ENCODE data around the gene RPS5. TPM values are rescaled to one million over a fixed set of nuclear protein-coding genes. Genes with fewer than 3 reads are reported as not detected.
A peak's percentile ranks its signal among the peaks of the same experiment; 100 is the strongest.

RPS5 gene
- total and polyA plus RNA-seq, 7 donors = 513 to 2,384 (median 839) TPM

DNA sequence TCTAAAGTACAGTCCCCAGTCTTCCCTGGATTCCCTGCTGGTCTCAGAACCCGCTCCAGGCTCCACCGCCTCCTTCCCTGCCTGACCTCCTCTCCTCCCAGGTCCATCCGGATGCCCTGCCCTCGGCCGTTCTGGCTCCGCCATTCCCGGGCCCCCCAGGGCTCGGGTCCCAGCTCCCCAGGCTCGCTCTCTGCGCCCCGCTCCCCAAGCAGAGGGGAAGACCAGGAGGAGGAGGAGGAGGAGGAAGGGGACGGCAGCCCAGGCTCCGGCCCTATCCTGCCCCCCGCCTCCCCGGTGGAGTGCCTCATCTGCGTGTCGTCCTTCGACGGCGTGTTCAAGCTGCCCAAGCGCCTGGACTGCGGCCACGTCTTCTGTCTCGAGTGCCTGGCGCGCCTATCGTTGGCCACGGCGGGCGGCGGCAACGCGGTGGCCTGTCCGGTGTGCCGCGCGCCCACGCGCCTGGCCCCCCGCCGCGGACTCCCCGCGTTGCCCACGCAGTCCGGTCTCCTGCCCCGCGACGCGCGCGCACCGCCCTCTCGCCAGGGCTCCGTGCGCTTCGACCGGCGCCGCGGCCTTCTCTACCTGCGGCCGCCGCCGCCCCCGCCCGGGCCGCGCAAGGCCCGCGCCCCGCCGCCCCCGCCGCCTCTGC, 9.0 kb downstream of the RPS5 start:
- 3 to 5% (median 4%) methylated on average over 44 to 75 of the region's 75 CpGs for WGBS, 3 donors
- Histone ChIP-seq H3K36me3 (ENCODE audit: insufficient read depth in 1 of 2, low read depth in 1 of 2) (peaks cover 7 to 38% of the 10 kb centered on the region in 2 donors), H3K9me3 (no peaks in the 10 kb centered on the region), H3K27me3 (ENCODE audit: insufficient read depth in 3 of 3, low read length in 2 of 3) (peaks cover 0 to 13% (median 8%) of the 10 kb centered on the region in 3 donors), H3K27ac (no peak overlapping the region), H3K4me1 (peaks cover 8% of the 10 kb centered on the region), H3K4me3 (peak overlapping the region; percentile 34)
- DNase-seq (no peak), ATAC-seq (peak in 3 of 4 donors; percentile 3 to 16 (median 7))
- TF ChIP-seq, protein P1, sequence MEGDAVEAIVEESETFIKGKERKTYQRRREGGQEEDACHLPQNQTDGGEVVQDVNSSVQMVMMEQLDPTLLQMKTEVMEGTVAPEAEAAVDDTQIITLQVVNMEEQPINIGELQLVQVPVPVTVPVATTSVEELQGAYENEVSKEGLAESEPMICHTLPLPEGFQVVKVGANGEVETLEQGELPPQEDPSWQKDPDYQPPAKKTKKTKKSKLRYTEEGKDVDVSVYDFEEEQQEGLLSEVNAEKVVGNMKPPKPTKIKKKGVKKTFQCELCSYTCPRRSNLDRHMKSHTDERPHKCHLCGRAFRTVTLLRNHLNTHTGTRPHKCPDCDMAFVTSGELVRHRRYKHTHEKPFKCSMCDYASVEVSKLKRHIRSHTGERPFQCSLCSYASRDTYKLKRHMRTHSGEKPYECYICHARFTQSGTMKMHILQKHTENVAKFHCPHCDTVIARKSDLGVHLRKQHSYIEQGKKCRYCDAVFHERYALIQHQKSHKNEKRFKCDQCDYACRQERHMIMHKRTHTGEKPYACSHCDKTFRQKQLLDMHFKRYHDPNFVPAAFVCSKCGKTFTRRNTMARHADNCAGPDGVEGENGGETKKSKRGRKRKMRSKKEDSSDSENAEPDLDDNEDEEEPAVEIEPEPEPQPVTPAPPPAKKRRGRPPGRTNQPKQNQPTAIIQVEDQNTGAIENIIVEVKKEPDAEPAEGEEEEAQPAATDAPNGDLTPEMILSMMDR (IDR thresholded peaks at IDR 0.05) = no peak
- intact Hi-C loops (cut with DNase I) = no loop called here

DNA sequence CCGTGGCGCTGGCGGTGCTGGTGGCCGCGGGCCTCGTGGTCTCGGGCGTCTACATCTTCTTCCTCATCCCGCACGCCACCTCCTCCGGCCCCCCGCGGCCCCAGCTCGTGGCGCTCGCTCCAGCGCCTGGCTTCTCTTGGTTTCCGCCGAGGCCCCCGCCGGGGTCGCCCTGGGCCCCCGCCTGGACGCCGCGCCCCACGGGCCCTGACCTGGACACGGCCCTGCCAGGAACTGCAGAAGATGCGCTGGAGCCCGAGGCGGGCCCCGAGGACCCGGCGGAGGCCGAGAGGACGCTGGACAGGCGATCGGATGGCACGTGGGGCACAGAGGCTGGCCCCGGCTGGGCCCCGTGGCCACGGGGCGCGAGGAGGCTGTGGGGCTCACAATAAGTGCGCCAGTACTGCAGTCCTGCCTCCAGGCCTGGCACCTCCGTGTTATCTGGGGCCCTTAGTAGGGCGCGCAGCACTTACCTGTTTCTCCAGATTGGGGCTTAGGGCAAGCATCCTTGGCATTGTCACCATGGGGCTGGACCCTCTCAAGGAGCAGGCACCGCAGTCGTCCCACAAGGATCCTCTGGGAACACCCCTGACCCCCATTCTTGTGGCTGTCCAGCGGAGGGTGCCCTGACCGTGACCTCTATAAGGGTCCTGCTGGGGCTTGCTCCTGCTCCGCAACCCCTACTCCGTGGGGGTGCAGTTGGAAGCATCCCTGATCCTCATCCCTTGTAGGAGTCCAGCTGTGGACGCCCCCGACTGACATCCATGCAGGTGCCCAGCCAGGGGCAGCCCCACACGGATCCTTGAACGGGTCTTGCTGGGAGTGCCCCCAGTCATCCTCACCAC, 9.8 kb downstream of the RPS5 start:
- 27 to 36% (median 36%) methylated on average over 40 to 58 of the region's 58 CpGs for WGBS, 3 donors
- Histone ChIP-seq H3K27ac (no peak overlapping the region), H3K4me3 (no peak overlapping the region), H3K36me3 (ENCODE audit: insufficient read depth in 1 of 2, low read depth in 1 of 2) (peaks cover 7 to 30% of the 10 kb centered on the region in 2 donors), H3K4me1 (peaks cover 8% of the 10 kb centered on the region), H3K27me3 (ENCODE audit: insufficient read depth in 3 of 3, low read length in 2 of 3) (peaks cover 0 to 13% (median 8%) of the 10 kb centered on the region in 3 donors), H3K9me3 (no peaks in the 10 kb centered on the region)
- intact Hi-C loops (cut with DNase I) = no loop called here
- no peak for ATAC-seq
- no peak for DNase-seq
- TF ChIP-seq, protein P1 (IDR thresholded peaks at IDR 0.05) = no peak

DNA sequence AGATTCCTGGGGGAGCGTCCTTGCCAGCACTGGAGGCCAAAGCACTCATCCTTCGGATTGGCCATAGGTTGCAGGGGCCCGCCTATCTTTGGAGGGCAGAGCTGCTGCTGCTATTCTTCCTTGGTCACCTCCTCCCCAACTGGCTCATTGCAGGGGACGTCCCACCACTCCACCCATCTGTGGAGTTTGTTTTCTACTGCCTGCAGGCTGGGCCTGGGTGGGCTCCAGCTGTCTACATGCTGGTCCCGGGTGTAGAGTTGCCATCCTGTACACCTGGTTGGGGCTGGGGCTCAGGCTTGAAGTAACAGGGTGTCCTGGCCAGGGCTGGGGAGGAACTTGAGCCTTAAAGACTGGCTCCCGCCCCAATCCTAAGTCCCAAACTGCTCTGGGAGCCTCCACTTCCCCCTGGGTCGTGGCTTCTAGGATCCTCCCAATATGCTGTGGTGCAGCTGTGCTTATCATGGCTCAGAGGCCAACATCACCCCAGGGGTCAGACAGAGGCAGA, 10.5 kb downstream of the RPS5 start:
- H3K9me3 ChIP-seq = no peaks in the 10 kb centered on the region
- ATAC-seq = no peak
- no peak overlapping the region for H3K4me3 ChIP-seq
- TF ChIP-seq, protein P1 (IDR thresholded peaks at IDR 0.05) = no peak
- DNase-seq = no peak
- H3K27ac ChIP-seq = no peak overlapping the region
- H3K36me3 ChIP-seq (ENCODE audit: insufficient read depth in 1 of 2, low read depth in 1 of 2) = peaks cover 7 to 26% of the 10 kb centered on the region in 2 donors
- peaks cover 0 to 13% (median 8%) of the 10 kb centered on the region in 3 donors for H3K27me3 ChIP-seq (ENCODE audit: insufficient read depth in 3 of 3, low read length in 2 of 3)
- H3K4me1 ChIP-seq = peaks cover 8% of the 10 kb centered on the region
- WGBS, 3 donors = 49 to 54% (median 52%) methylated on average over 7 of the region's 7 CpGs
- intact Hi-C loops (cut with DNase I) = no loop called here

DNA sequence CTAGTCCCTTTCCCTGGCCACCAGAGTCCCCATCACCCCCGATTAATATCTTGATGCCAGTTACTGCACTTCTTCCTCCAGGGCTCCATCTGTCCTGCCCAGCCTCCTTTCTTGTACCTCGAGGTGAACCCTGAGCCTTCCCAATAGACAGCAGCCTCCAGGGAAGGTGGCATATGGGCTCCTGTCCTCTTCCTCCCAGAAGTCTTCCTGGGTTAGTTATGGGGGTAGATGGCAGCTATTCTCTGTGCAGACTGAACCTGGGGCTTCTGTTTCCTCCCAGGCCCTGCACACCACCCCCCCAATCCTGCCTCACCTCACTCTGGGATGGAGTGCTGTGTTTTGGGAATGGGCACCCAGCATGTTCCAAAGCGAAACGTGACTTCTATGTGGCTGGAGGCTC, 11.0 kb downstream of the RPS5 start:
- H3K36me3 ChIP-seq (ENCODE audit: insufficient read depth in 1 of 2, low read depth in 1 of 2) = peaks cover 7 to 21% of the 10 kb centered on the region in 2 donors
- no peak overlapping the region for H3K4me3 ChIP-seq
- peaks cover 0 to 13% (median 8%) of the 10 kb centered on the region in 3 donors for H3K27me3 ChIP-seq (ENCODE audit: insufficient read depth in 3 of 3, low read length in 2 of 3)
- whole genome bisulfite sequencing, 3 donors = 77 to 82% (median 80%) methylated on average over 4 of the region's 4 CpGs
- intact Hi-C loops (cut with DNase I) = no loop called here
- peaks cover 8% of the 10 kb centered on the region for H3K4me1 ChIP-seq
- ATAC-seq = no peak
- TF ChIP-seq, protein P1 (IDR thresholded peaks at IDR 0.05) = no peak
- no peak for DNase-seq
- H3K9me3 ChIP-seq = no peaks in the 10 kb centered on the region
- H3K27ac ChIP-seq = no peak overlapping the region

All from psoas muscle (tissue), 8 donors.